ENCODE measurements around the gene CAMK2B.

CAMK2B gene

GRCh38 chr7:44185729-44186128 lies 139.7 kb downstream of the CAMK2B start:
- DNase-seq (ENCODE audit: low read depth), result no peak

GRCh38 chr7:44184873-44185446 lies 140.4 kb downstream of the CAMK2B start:
- DNase-seq (ENCODE audit: low read depth), result no peak
- no peak for TF ChIP-seq CTCF (IDR thresholded peaks at IDR 0.05; ENCODE audit: control insufficient read depth, extremely low read depth, insufficient read depth)
- no peak overlapping the region for H3K4me3 ChIP-seq (ENCODE audit: low read depth, low read length)

More at GRCh38 chr7:44185729-44186128, 139.7 kb downstream of the CAMK2B start:
- no peak overlapping the region for H3K4me3 ChIP-seq (ENCODE audit: low read depth, low read length)
- no peak for TF ChIP-seq CTCF (IDR thresholded peaks at IDR 0.05; ENCODE audit: control insufficient read depth, extremely low read depth, insufficient read depth)

- DNase-seq (ENCODE audit: low read depth), result no peak
- no peak overlapping the region for H3K4me3 ChIP-seq (ENCODE audit: low read depth, low read length)
- TF ChIP-seq CTCF (IDR thresholded peaks at IDR 0.05; ENCODE audit: control insufficient read depth, extremely low read depth, insufficient read depth), result no peak
Observed at GRCh38 chr7:44184206-44184872, 141.1 kb downstream of the CAMK2B start.

- TF ChIP-seq CTCF (IDR thresholded peaks at IDR 0.05; ENCODE audit: control insufficient read depth, extremely low read depth, insufficient read depth), result no peak
- DNase-seq (ENCODE audit: low read depth), result no peak
Observed at GRCh38 chr7:44183386-44183785, 142.0 kb downstream of the CAMK2B start.

GRCh38 chr7:44182827-44183226 lies 142.6 kb downstream of the CAMK2B start:
- TF ChIP-seq CTCF (IDR thresholded peaks at IDR 0.05; ENCODE audit: control insufficient read depth, extremely low read depth, insufficient read depth), result no peak
- DNase-seq (ENCODE audit: low read depth), result no peak
- no peak overlapping the region for H3K4me3 ChIP-seq (ENCODE audit: low read depth, low read length)

More at GRCh38 chr7:44183386-44183785, 142.0 kb downstream of the CAMK2B start:
- H3K4me3 ChIP-seq (ENCODE audit: low read depth, low read length), result no peak overlapping the region

GRCh38 chr7:44180631-44181030 lies 144.8 kb downstream of the CAMK2B start:
- no peak overlapping the region for H3K4me3 ChIP-seq (ENCODE audit: low read depth, low read length)
- no peak for TF ChIP-seq CTCF (IDR thresholded peaks at IDR 0.05; ENCODE audit: control insufficient read depth, extremely low read depth, insufficient read depth)

More at GRCh38 chr7:44180631-44181030, 144.8 kb downstream of the CAMK2B start:
- no peak for DNase-seq (ENCODE audit: low read depth)
